Activated CD8-positive, alpha-beta memory T cell treated with anti-CD3 and anti-CD28 coated beads, Interleukin-2, amount 50 U/mL, for 24 hours (primary cell): ENCODE results near the gene PLA2G12B.
"Not testable (repeated sequence)": the region's sequence is repeated elsewhere in the genome, so short reads cannot be mapped to it uniquely, and the experiment has no call there.

Experiments used
- DNase-seq: peaks from one replicate; pipeline ENCODE4 v3.0.0-alpha.2; 2020; ENCODE audit errors: extremely low read depth

Gene PLA2G12B

GRCh38 chr10:72935361-72935760 lies 19.2 kb downstream of the PLA2G12B start:
- DNase-seq: no peak

- DNase-seq: no peak
Measured at GRCh38 chr10:72932259-72933015, 22.2 kb downstream of the PLA2G12B start.

DNA sequence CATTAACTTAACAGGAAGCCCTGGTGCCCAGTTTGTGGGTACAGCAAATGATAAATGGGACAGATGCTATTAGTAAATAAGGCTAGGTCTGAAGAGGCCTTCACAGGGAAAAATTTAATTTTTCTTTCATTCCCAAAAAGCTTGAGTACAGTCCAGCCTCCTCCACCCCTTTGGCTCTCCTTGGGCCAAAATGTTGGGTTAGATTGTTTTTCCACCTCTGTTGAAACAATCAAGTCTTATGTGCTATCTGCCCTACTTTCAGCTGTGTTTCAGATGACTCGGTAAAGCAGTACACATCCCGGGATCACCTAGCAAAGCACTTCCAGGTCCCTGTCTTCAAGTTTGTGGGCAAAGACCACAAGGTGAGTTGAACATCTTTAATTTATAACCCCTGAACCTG lies 24.3 kb downstream of the PLA2G12B start:
- no peak for DNase-seq

- no peak for DNase-seq
Measured at GRCh38 chr10:72928798-72929197, 25.8 kb downstream of the PLA2G12B start.

GRCh38 chr10:72927485-72927884 lies 27.1 kb downstream of the PLA2G12B start:
- no peak for DNase-seq

- no peak for DNase-seq
Measured at GRCh38 chr10:72925951-72926465, 28.6 kb downstream of the PLA2G12B start.

DNA sequence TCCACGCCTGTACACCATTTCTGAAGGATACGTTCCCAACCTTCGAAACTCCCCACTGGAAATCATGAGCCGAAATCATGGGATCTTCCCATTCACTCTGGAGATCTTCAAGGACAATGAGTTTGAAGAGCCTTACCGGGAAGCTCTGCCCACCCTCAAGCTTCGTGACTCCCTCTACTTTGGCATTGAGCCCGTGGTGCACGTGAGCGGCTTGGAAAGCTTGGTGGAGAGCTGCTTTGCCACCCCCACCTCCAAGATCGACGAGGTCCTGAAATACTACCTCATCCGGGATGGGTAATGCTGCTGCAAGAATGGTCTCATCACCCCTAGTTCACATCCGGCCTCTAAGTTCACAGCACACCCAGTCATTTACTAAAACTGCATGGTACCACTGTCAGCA lies 30.3 kb downstream of the PLA2G12B start:
- DNase-seq: no peak

GRCh38 chr10:72921147-72921683 lies 33.4 kb downstream of the PLA2G12B start:
- DNase-seq: not testable (repeated sequence)

GRCh38 chr10:72918352-72918751 lies 36.3 kb downstream of the PLA2G12B start:
- no peak for DNase-seq

DNA sequence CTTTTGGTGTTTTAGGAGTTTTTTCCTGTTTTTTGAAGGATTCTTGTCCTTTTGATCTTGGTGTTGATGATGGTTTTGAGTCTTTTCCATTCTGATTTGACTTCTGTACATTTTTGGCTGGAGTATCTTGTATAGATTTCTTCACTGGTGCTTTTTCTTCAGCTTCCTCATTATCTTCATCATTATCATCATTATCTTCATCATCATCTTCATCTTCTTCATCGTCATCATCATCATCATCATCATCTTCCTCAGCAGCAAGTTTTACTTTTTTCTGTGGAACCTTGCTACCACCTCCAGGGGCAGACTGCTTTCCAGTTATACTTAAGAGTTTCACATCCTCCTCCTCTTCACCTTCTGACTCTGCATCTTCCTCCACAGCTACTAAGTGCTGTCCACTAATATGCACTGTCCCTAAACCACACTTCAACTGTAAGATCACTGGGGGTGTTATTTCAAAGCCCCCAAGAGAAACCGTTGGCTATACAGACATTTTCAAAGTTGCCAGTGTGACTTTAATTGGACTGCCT lies 36.7 kb downstream of the PLA2G12B start:
- DNase-seq: not testable (repeated sequence)

DNA sequence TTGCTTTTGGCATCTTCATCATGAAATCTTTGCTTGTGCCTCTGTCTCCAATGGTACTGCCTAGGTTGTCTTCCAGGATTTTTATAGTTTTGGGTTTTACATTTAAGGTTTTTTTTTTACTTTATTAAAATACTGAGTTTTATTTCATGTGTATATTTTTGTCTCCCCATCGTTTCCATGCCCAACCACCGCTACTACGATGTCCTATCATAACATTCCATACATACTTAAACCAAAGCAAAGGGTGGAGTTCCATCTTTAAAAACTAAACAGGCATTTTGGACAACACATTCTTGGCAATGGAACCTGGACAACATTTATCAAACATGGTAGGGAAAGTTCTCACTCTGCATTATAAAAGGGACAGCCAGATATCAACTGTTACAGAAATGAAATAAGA lies 37.4 kb downstream of the PLA2G12B start:
- DNase-seq: not testable (repeated sequence)

GRCh38 chr10:72913287-72913686 lies 41.3 kb downstream of the PLA2G12B start:
- DNase-seq: no peak

- no peak for DNase-seq
Measured at GRCh38 chr10:72912736-72913135, 41.9 kb downstream of the PLA2G12B start.

DNA sequence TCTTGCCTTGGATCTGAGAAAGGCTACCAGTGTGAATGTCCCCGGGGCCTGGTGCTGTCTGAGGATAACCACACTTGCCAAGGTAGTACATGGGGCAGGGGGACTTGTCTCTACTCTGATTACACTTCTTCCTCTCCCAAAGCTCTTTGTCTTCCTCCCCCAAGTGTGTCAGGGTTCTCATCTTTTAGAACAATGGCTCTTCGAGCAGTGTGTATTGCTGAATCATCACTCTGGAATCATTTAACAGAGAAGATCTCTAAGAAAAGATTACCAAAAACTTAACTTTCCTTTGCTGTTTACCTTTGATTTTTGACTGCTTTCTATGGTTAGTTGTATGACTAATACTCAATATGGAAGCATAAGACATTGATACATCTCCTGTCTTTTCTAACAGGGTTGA lies 42.8 kb downstream of the PLA2G12B start:
- DNase-seq: no peak

GRCh38 chr10:72910705-72911104 lies 43.9 kb downstream of the PLA2G12B start:
- no peak for DNase-seq

GRCh38 chr10:72906446-72906845 lies 48.2 kb downstream of the PLA2G12B start:
- no peak for DNase-seq

- no peak for DNase-seq
Measured at GRCh38 chr10:72904806-72905205, 49.8 kb downstream of the PLA2G12B start.

DNA sequence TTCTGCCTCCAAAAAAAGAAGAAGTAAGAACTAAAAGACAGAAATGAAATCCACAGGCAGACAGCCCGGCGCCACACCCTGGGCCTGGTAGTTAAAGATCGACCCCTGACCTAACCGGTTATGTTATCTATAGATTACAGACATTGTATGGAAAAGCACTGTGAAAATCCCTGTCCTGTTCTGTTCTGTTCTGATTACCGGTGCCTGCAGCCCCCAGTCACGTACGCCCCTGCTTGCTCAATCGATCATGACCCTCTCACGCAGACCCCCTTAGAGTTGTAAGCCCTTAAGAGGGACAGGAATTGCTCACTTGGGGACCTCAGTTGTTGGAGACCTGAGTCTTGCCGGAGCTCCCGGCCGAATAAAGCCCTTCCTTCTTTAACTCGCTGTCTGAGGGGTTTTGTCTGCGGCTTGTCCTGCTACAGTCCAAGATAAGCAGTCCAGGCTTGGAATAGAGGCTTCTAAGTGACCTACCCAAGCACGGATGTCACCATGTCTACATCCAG lies 50.6 kb downstream of the PLA2G12B start:
- not testable (repeated sequence) for DNase-seq

- DNase-seq: no peak
Measured at GRCh38 chr10:72899545-72899944, 55.1 kb downstream of the PLA2G12B start.

- DNase-seq: no peak
Measured at GRCh38 chr10:72898616-72899015, 56.0 kb downstream of the PLA2G12B start.

- DNase-seq: no peak
Measured at GRCh38 chr10:72895236-72895850, 59.3 kb downstream of the PLA2G12B start.

GRCh38 chr10:72893136-72893798 lies 61.3 kb downstream of the PLA2G12B start, which contains the start of gene OIT3:
Gene OIT3, plus strand, starts transcription at chr10:72893739. Its CDS starts 60 bp downstream, at chr10:72893799.
- DNase-seq: no peak
